Panc1 (cell line): ENCODE data around the gene PRRT1. TPM values are rescaled to one million over a fixed set of nuclear protein-coding genes. Genes with fewer than 3 reads are reported as not detected.

Experiments
- ATAC-seq: fragments of 200-7000 bp; cut with Tn5 transposase; 2 replicates; pipeline ENCODE4 v1.9.1; 2020; ENCODE audit warnings: mild to moderate bottlenecking, moderate library complexity
- BruUV-seq: library from RNA; stranded (reverse); fragments of 400-500 nt; replicated peaks from 2 replicates; lab custom pipeline; 2021; lab: Mats Ljungman, UMichigan
- CTCF ChIA-PET: fragments of 300-600 bp; sonication (Branson Sonifier 250); formaldehyde crosslinking; loops from one replicate; lab custom pipeline; 2022; ENCODE audit warnings: antibody characterized with exemption; lab: Charles Lee
- POLR2A ChIA-PET: fragments of 300-600 bp; sonication (Branson Sonifier 250); formaldehyde crosslinking; loops from one replicate; lab custom pipeline; 2022; ENCODE audit warnings: antibody characterized with exemption; lab: Charles Lee
- DNase-seq: peaks from one replicate; pipeline ENCODE4 v3.0.0-alpha.2; 2010; ENCODE audit warnings: low read depth, low spot score
- H3K27ac ChIP-seq: 2 replicates; pipeline ENCODE4 v1.5.1; 2011; ENCODE audit warnings: mild to moderate bottlenecking, low read length, inconsistent platforms
- H3K27me3 ChIP-seq: fragments of 200-500 bp; sonication (Bioruptor generic); 2 replicates; pipeline ENCODE4 v1.6.0; 2014; ENCODE audit warnings: low read length, inconsistent platforms; ENCODE audit not compliant: control insufficient read depth, insufficient read depth
- H3K36me3 ChIP-seq: fragments of 200-500 bp; sonication (Bioruptor generic); 2 replicates; pipeline ENCODE4 v1.5.1; 2014; ENCODE audit warnings: inconsistent platforms, mild to moderate bottlenecking, low read length, moderate library complexity; ENCODE audit not compliant: control insufficient read depth, insufficient read depth
- H3K4me1 ChIP-seq: 2 replicates; pipeline ENCODE4 v1.5.1; 2011; ENCODE audit warnings: inconsistent platforms, mild to moderate bottlenecking, low read length, moderate library complexity; ENCODE audit not compliant: control insufficient read depth, insufficient read depth
- H3K4me3 ChIP-seq, 2 experiments: 2 replicates each; pipeline ENCODE4 v1.5.1; 2011 to 2012; ENCODE audit warnings: low read depth in 2 of 2, low read length in 2 of 2, mild to moderate bottlenecking in 2 of 2, inconsistent platforms in 1 of 2, moderate library complexity in 1 of 2
- H3K9me3 ChIP-seq: fragments of 200-500 bp; sonication (Bioruptor generic); 2 replicates; pipeline ENCODE4 v1.5.1; 2014; ENCODE audit warnings: low read depth, mild to moderate bottlenecking, inconsistent platforms, low read length, moderate library complexity; ENCODE audit not compliant: control insufficient read depth, insufficient read depth
- CTCF ChIP-seq: fragments of 450-650 bp; IDR thresholded peaks from 2 replicates; pipeline ENCODE4 v1.5.1; 2017; ENCODE audit warnings: mild to moderate bottlenecking
- POLR2AphosphoS5 ChIP-seq: IDR thresholded peaks from 2 replicates; pipeline ENCODE4 v1.6.1; 2012; ENCODE audit warnings: mild to moderate bottlenecking, low read depth, low read length, moderate library complexity
- REST ChIP-seq, 2 experiments: IDR thresholded peaks; 2 replicates each; pipeline ENCODE4 v1.6.1; 2011 to 2012; ENCODE audit warnings: low read depth in 2 of 2, control low read depth in 1 of 2, low read length in 1 of 2, mild to moderate bottlenecking in 1 of 2, moderate library complexity in 1 of 2; ENCODE audit not compliant: insufficient read depth in 1 of 2
- SIN3A ChIP-seq: IDR thresholded peaks from 2 replicates; pipeline ENCODE4 v1.6.1; 2012; ENCODE audit warnings: low read depth, mild to moderate bottlenecking, low read length, moderate library complexity, borderline replicate concordance; ENCODE audit not compliant: insufficient read depth
- TCF7L2 ChIP-seq: IDR thresholded peaks from 2 replicates; pipeline ENCODE4 v1.6.1; 2011; ENCODE audit warnings: mild to moderate bottlenecking, low read depth, low read length, inconsistent platforms
- in situ Hi-C: cut with HindIII; loops from 2 replicates; pipeline ENCODE4 v1.10.0; 2016; ENCODE audit warnings: low sequenced_read_pairs, low pct_unique_long_range_greater_than_20kb
- intact Hi-C: fragments of 100-400 bp; cut with micrococcal nuclease; formaldehyde crosslinking; loops from one replicate; pipeline ENCODE4 v1.10.0; 2022; ENCODE audit not compliant: unreplicated experiment
- total RNA-seq: library from RNA; stranded (reverse); gene quantifications from one replicate; pipeline ENCODE4 v1.2.1, GENCODE V29; 2021; ENCODE audit not compliant: unreplicated experiment

The PRRT1 gene
- total RNA-seq, 1 experiment from 2014 or later = 1.3 TPM

GRCh38 chr6:32167154-32167760, 15.5 kb upstream of the PRRT1 start:
- in situ Hi-C loops = no loop called here
- no peak for TF ChIP-seq TCF7L2
- TF ChIP-seq CTCF = no peak
- CTCF ChIA-PET = no interaction called here

GRCh38 chr6:32166411-32167061, 14.8 kb upstream of the PRRT1 start:
- DNase-seq (no peak), ATAC-seq (no peak; the same call in 1 of the 2 replicates)
- CTCF ChIA-PET = no interaction called here
- no TSS peak for BruUV-seq
- Histone ChIP-seq H3K4me3 (no peak overlapping the region), H3K27me3 (no peaks in the 10 kb centered on the region), H3K36me3 (0 out of 2 replicates have a peak, but pooled peaks cover under 1% of the 10 kb centered on the region), H3K27ac (no peak overlapping the region), H3K9me3 (no peaks in the 10 kb centered on the region), H3K4me1 (no peaks in the 10 kb centered on the region)
- TF ChIP-seq TCF7L2 (no peak), CTCF (no peak), POLR2AphosphoS5 (no peak), REST (IDR thresholded peaks at IDR 0.05; ENCODE audit: insufficient read depth in 1 of 2, low read depth in 2 of 2, low read length in 1 of 2) (no peak), SIN3A (no peak)
- in situ Hi-C loops = no loop called here
- POLR2A ChIA-PET = no interaction called here
- intact Hi-C loops = no loop called here

More at GRCh38 chr6:32167154-32167760, 15.5 kb upstream of the PRRT1 start:
- no peaks in the 10 kb centered on the region for H3K4me1 ChIP-seq
- POLR2A ChIA-PET = no interaction called here
- H3K36me3 ChIP-seq = 0 out of 2 replicates have a peak, but pooled peaks cover 2% of the 10 kb centered on the region
- H3K9me3 ChIP-seq = no peaks in the 10 kb centered on the region
- intact Hi-C loops = no loop called here
- no peak for DNase-seq
- no peak overlapping the region for H3K4me3 ChIP-seq
- peak; percentile 31; the same call in 1 of the 2 replicates for ATAC-seq
- no TSS peak for BruUV-seq
- H3K27me3 ChIP-seq = no peaks in the 10 kb centered on the region
- H3K27ac ChIP-seq = no peak overlapping the region
